Astrocyte (in vitro differentiated cells and primary cell): ENCODE data around the gene AMN. TPM values are rescaled to one million over a fixed set of nuclear protein-coding genes. Genes with fewer than 3 reads are reported as not detected.

Experiments used
- DNase-seq: peaks from one replicate; pipeline ENCODE4 v3.0.0-alpha.2; 2010; ENCODE audit warnings: low read depth
- FAIRE-seq: peaks from 2 replicates; lab custom pipeline; 2011; peaks lifted over from hg19 to GRCh38; lab: Jason Lieb, UNC
- H2AFZ ChIP-seq: 2 replicates; pipeline ENCODE4 v1.6.0; 2012; ENCODE audit warnings: low read depth, low read length, inconsistent platforms
- H3K27ac ChIP-seq: 2 replicates; pipeline ENCODE4 v1.5.1; 2011; ENCODE audit warnings: low read depth, low read length, inconsistent platforms
- H3K27me3 ChIP-seq: 2 replicates; pipeline ENCODE4 v1.6.0; 2011; ENCODE audit warnings: low read length, inconsistent platforms; ENCODE audit not compliant: insufficient read depth
- H3K36me3 ChIP-seq: 2 replicates; pipeline ENCODE4 v1.5.1; 2011; ENCODE audit warnings: low read length, inconsistent platforms; ENCODE audit not compliant: insufficient read depth
- H3K4me1 ChIP-seq: 2 replicates; pipeline ENCODE4 v1.5.1; 2011; ENCODE audit warnings: low read length, inconsistent platforms; ENCODE audit not compliant: insufficient read depth
- H3K4me2 ChIP-seq: 2 replicates; pipeline ENCODE4 v1.6.0; 2012; ENCODE audit warnings: low read length, inconsistent platforms
- H3K4me3 ChIP-seq: 2 replicates; pipeline ENCODE4 v1.5.1; 2011; ENCODE audit warnings: low read depth, mild to moderate bottlenecking, low read length, inconsistent platforms; ENCODE audit not compliant: insufficient read depth
- H3K79me2 ChIP-seq: 2 replicates; pipeline ENCODE4 v1.6.0; 2012; ENCODE audit warnings: mild to moderate bottlenecking, low read length, inconsistent platforms; ENCODE audit not compliant: insufficient read depth
- H3K9ac ChIP-seq: 2 replicates; pipeline ENCODE4 v1.6.0; 2012; ENCODE audit warnings: mild to moderate bottlenecking, low read length, inconsistent platforms
- H3K9me3 ChIP-seq: 2 replicates; pipeline ENCODE4 v1.5.1; 2012; ENCODE audit warnings: low read depth, mild to moderate bottlenecking, low read length, inconsistent platforms; ENCODE audit not compliant: insufficient read depth
- H4K20me1 ChIP-seq: 2 replicates; pipeline ENCODE4 v1.6.0; 2012; ENCODE audit warnings: low read length, inconsistent platforms; ENCODE audit not compliant: insufficient read depth
- H3K27ac Mint-ChIP-seq: one replicate; pipeline ENCODE4 v1.8.0; 2021; ENCODE audit warnings: mild to moderate bottlenecking, mixed read lengths; ENCODE audit not compliant: unreplicated experiment
- H3K27me3 Mint-ChIP-seq: one replicate; pipeline ENCODE4 v1.8.0; 2021; ENCODE audit warnings: low read depth, mixed read lengths; ENCODE audit not compliant: unreplicated experiment
- H3K36me3 Mint-ChIP-seq: one replicate; pipeline ENCODE4 v1.8.0; 2021; ENCODE audit warnings: low read depth, mixed read lengths; ENCODE audit not compliant: unreplicated experiment
- H3K4me1 Mint-ChIP-seq: one replicate; pipeline ENCODE4 v1.8.0; 2021; ENCODE audit warnings: low read depth, mixed read lengths; ENCODE audit not compliant: unreplicated experiment
- H3K4me3 Mint-ChIP-seq: one replicate; pipeline ENCODE4 v1.8.0; 2021; ENCODE audit warnings: mild to moderate bottlenecking, moderate library complexity, mixed read lengths; ENCODE audit not compliant: unreplicated experiment
- H3K9me3 Mint-ChIP-seq: one replicate; pipeline ENCODE4 v1.8.0; 2021; ENCODE audit warnings: mild to moderate bottlenecking, mixed read lengths; ENCODE audit not compliant: unreplicated experiment
- CTCF ChIP-seq: IDR thresholded peaks from 2 replicates; pipeline ENCODE4 v1.5.1; 2011; ENCODE audit warnings: low read depth, mild to moderate bottlenecking, inconsistent platforms, low read length, moderate library complexity; ENCODE audit not compliant: insufficient read depth
- EZH2 ChIP-seq: IDR thresholded peaks from 2 replicates; pipeline ENCODE4 v1.6.1; 2012; ENCODE audit warnings: mild to moderate bottlenecking, low read length, inconsistent platforms; ENCODE audit not compliant: insufficient read depth
- total RNA-seq: library from RNA; stranded (reverse); gene quantifications from 2 replicates; pipeline ENCODE4 v1.2.1, GENCODE V29; 2021

The AMN gene
- total RNA-seq, 1 donor from 2014 or later = 2.0 TPM

GRCh38 chr14:102903889-102904512, 18.5 kb upstream of the AMN start:
- Histone ChIP-seq H3K79me2 (no peaks in the 10 kb centered on the region), H3K27ac (no peak overlapping the region), H3K9ac (no peak overlapping the region), H3K27me3 (no peaks in the 10 kb centered on the region), H2AFZ (no peak overlapping the region), H4K20me1 (peaks cover 11% of the 10 kb centered on the region), H3K9me3 (no peaks in the 10 kb centered on the region), H3K4me3 (no peak overlapping the region), H3K4me1 (no peaks in the 10 kb centered on the region), H3K36me3 (no peaks in the 10 kb centered on the region), H3K4me2 (no peak overlapping the region)
- DNase-seq (no peak), FAIRE-seq (no peak)
- H3K4me1 Mint-ChIP-seq = no peaks in the 10 kb centered on the region
- no peak overlapping the region for H3K4me3 Mint-ChIP-seq
- H3K27me3 Mint-ChIP-seq = no peaks in the 10 kb centered on the region
- H3K36me3 Mint-ChIP-seq = peaks cover 24% of the 10 kb centered on the region
- H3K9me3 Mint-ChIP-seq = no peaks in the 10 kb centered on the region
- TF ChIP-seq EZH2 (no peak), CTCF (no peak)
- H3K27ac Mint-ChIP-seq = no peak overlapping the region

GRCh38 chr14:102905116-102906108, 17.1 kb upstream of the AMN start:
- FAIRE-seq (no peak), DNase-seq (no peak)
- H3K27me3 ChIP-seq = no peaks in the 10 kb centered on the region
- Mint-ChIP-seq H3K27ac (no peak overlapping the region), H3K4me1 (no peaks in the 10 kb centered on the region), H3K36me3 (peaks cover 19% of the 10 kb centered on the region), H3K9me3 (no peaks in the 10 kb centered on the region), H3K4me3 (no peak overlapping the region), H3K27me3 (no peaks in the 10 kb centered on the region)
- H3K9ac ChIP-seq = no peak overlapping the region
- no peak for TF ChIP-seq CTCF
- TF ChIP-seq EZH2 = no peak
- no peak overlapping the region for H2AFZ ChIP-seq
- H3K27ac ChIP-seq = no peak overlapping the region
- peaks cover 13% of the 10 kb centered on the region for H4K20me1 ChIP-seq
- no peaks in the 10 kb centered on the region for H3K79me2 ChIP-seq
- no peaks in the 10 kb centered on the region for H3K36me3 ChIP-seq
- H3K4me3 ChIP-seq = no peak overlapping the region
- H3K4me2 ChIP-seq = no peak overlapping the region
- H3K4me1 ChIP-seq = no peaks in the 10 kb centered on the region
- H3K9me3 ChIP-seq = no peaks in the 10 kb centered on the region
